Measurements from ENCODE around the gene ZNF778.
"Not testable (repeated sequence)": the region's sequence is repeated elsewhere in the genome, so short reads cannot be mapped to it uniquely, and the experiment has no call there.

The ZNF778 gene

DNA sequence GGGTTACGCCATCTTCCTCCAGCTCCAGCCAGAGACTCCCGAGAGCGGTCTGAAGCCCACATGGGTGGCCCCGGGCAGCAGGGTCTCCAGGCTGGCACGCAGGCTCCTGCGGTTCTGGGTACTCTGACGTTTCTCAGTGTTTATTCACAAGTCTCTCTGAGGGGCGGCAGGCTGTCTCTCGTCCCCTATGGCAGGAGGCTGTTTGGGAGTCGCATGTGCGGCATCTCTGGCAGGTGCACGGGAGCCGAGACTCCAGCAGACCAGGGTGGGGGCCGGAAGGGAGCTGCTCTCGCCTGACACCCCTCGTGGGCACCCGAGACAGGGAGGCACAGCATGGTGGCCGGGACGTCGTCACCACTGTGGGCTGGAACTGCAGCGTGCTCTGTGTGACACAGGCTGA is 48.1 kb downstream of the ZNF778 start:
- no peak for TF ChIP-seq CTCF (IDR thresholded peaks at IDR 0.05; ENCODE audit: low read depth, low read length, missing control alignments)
- DNase-seq (ENCODE audit: extremely low read depth, low read depth): no peak
- no peak overlapping the region for H3K4me3 ChIP-seq (replicated peaks; ENCODE audit: low read depth, low read length)

GRCh38 chr16:89266521-89267134 is 49.1 kb downstream of the ZNF778 start:
- TF ChIP-seq CTCF (IDR thresholded peaks at IDR 0.05; ENCODE audit: low read depth, low read length, missing control alignments): no peak
- no peak overlapping the region for H3K4me3 ChIP-seq (replicated peaks; ENCODE audit: low read depth, low read length)
- DNase-seq (ENCODE audit: extremely low read depth, low read depth): no peak

GRCh38 chr16:89267746-89268145 is 50.2 kb downstream of the ZNF778 start:
- H3K4me3 ChIP-seq (replicated peaks; ENCODE audit: low read depth, low read length); DNase-seq (ENCODE audit: extremely low read depth, low read depth): not testable (repeated sequence)

GRCh38 chr16:89268585-89268984 is 51.1 kb downstream of the ZNF778 start:
- DNase-seq (ENCODE audit: extremely low read depth, low read depth): no peak
- no peak overlapping the region for H3K4me3 ChIP-seq (replicated peaks; ENCODE audit: low read depth, low read length)
- TF ChIP-seq CTCF (IDR thresholded peaks at IDR 0.05; ENCODE audit: low read depth, low read length, missing control alignments): no peak

GRCh38 chr16:89268987-89269735 is 51.7 kb downstream of the ZNF778 start:
- DNase-seq (ENCODE audit: extremely low read depth, low read depth): no peak
- H3K4me3 ChIP-seq (replicated peaks; ENCODE audit: low read depth, low read length): no peak overlapping the region

GRCh38 chr16:89269805-89270665 is 52.5 kb downstream of the ZNF778 start:
- DNase-seq (ENCODE audit: extremely low read depth, low read depth): no peak

More at GRCh38 chr16:89268987-89269735, 51.7 kb downstream of the ZNF778 start:
- no peak for TF ChIP-seq CTCF (IDR thresholded peaks at IDR 0.05; ENCODE audit: low read depth, low read length, missing control alignments)

More at GRCh38 chr16:89269805-89270665, 52.5 kb downstream of the ZNF778 start:
- no peak overlapping the region for H3K4me3 ChIP-seq (replicated peaks; ENCODE audit: low read depth, low read length)
- TF ChIP-seq CTCF (IDR thresholded peaks at IDR 0.05; ENCODE audit: low read depth, low read length, missing control alignments): no peak
